MCF 10A (cell line): Measurements from ENCODE around the gene SRSF2. TPM values are rescaled to one million over a fixed set of nuclear protein-coding genes. Genes with fewer than 3 reads are reported as not detected.
"Not testable (repeated sequence)": the region's sequence is repeated elsewhere in the genome, so short reads cannot be mapped to it uniquely, and the experiment has no call there.

Experiments
- BruUV-seq: library from RNA; stranded (reverse); fragments of 400-500 nt; replicated peaks from 2 replicates; lab custom pipeline; 2021; lab: Mats Ljungman, UMichigan
- CTCF ChIA-PET: fragments of 300-600 bp; sonication (Branson Sonifier 250); formaldehyde crosslinking; extraction: SDS; loops from one replicate; lab custom pipeline; 2021; ENCODE audit warnings: antibody characterized with exemption, inconsistent platforms; lab: Yijun Ruan, JAX
- POLR2A ChIA-PET: fragments of 300-600, 350-650 bp; sonication (Branson Sonifier 250); formaldehyde crosslinking; extraction: SDS; loops from one replicate; lab custom pipeline; 2020; ENCODE audit warnings: antibody characterized with exemption, inconsistent platforms; lab: Yijun Ruan, JAX
- DNase-seq: peaks from one replicate; pipeline ENCODE4 v3.0.0-alpha.2; 2018; ENCODE audit not compliant: unreplicated experiment
- H3K27ac Mint-ChIP-seq: one replicate; pipeline ENCODE4 v1.8.0; 2022; ENCODE audit warnings: mild to moderate bottlenecking, low read depth, mixed read lengths; ENCODE audit not compliant: unreplicated experiment
- H3K27me3 Mint-ChIP-seq: one replicate; pipeline ENCODE4 v1.8.0; 2022; ENCODE audit warnings: mixed read lengths; ENCODE audit not compliant: insufficient read depth, unreplicated experiment
- H3K36me3 Mint-ChIP-seq: one replicate; pipeline ENCODE4 v1.8.0; 2022; ENCODE audit warnings: mild to moderate bottlenecking, moderate library complexity, mixed read lengths; ENCODE audit not compliant: insufficient read depth, unreplicated experiment
- H3K4me1 Mint-ChIP-seq: one replicate; pipeline ENCODE4 v1.8.0; 2022; ENCODE audit warnings: mixed read lengths; ENCODE audit not compliant: insufficient read depth, unreplicated experiment
- H3K4me3 Mint-ChIP-seq: one replicate; pipeline ENCODE4 v1.8.0; 2022; ENCODE audit warnings: mild to moderate bottlenecking, moderate library complexity, mixed read lengths; ENCODE audit not compliant: unreplicated experiment
- H3K9me3 Mint-ChIP-seq: one replicate; pipeline ENCODE4 v1.8.0; 2022; ENCODE audit warnings: mixed read lengths; ENCODE audit not compliant: unreplicated experiment
- CTCF ChIP-seq: fragments of 200-600 bp; IDR thresholded peaks from one replicate; pipeline ENCODE4 v1.8.0; 2022; ENCODE audit warnings: antibody characterized with exemption, mild to moderate bottlenecking; ENCODE audit not compliant: unreplicated experiment
- intact Hi-C: fragments of 100-400 bp; cut with micrococcal nuclease; formaldehyde crosslinking; loops from 2 replicates; pipeline ENCODE4 v1.14.1; 2022
- total RNA-seq: library from RNA; stranded (reverse); gene quantifications from 2 replicates; pipeline ENCODE4 v1.2.3, GENCODE V29; 2022

The SRSF2 gene
- total RNA-seq, 1 experiment from 2014 or later = 168 TPM

- Mint-ChIP-seq H3K4me1 (peaks cover 5% of the 10 kb centered on the region), H3K27ac (no peak overlapping the region), H3K36me3 (peaks cover 16% of the 10 kb centered on the region), H3K9me3 (no peaks in the 10 kb centered on the region), H3K27me3 (no peaks in the 10 kb centered on the region), H3K4me3 (no peak overlapping the region)
- CTCF ChIA-PET = no interaction called here
- no peak for DNase-seq
- no peak for TF ChIP-seq CTCF
- POLR2A ChIA-PET = no interaction called here
- BruUV-seq = no TSS peak
- intact Hi-C loops = no loop called here
Measured at GRCh38 chr17:76751416-76751993, 14.4 kb upstream of the SRSF2 start.

GRCh38 chr17:76748657-76749056 is 11.5 kb upstream of the SRSF2 start:
- peaks cover 35% of the 10 kb centered on the region for H3K36me3 Mint-ChIP-seq
- CTCF ChIA-PET = interaction anchor here (0.7 to 1.1 kb wide), 2 partner anchors 11 to 114 kb away, joined by 3 to 5 read pairs; partner anchors contain the start of gene MFSD11

GRCh38 chr17:76747716-76748363 is 10.7 kb upstream of the SRSF2 start:
- peaks cover 35% of the 10 kb centered on the region for H3K36me3 Mint-ChIP-seq
- no peak overlapping the region for H3K27ac Mint-ChIP-seq
- no peaks in the 10 kb centered on the region for H3K27me3 Mint-ChIP-seq
- H3K9me3 Mint-ChIP-seq = peaks cover 7% of the 10 kb centered on the region
- no TSS peak for BruUV-seq
- TF ChIP-seq CTCF = no peak
- CTCF ChIA-PET = interaction anchor here (0.6 to 1.1 kb wide), 2 partner anchors 10 to 30 kb away, joined by 3 to 5 read pairs; partner anchors contain the start of gene MFSD11
- POLR2A ChIA-PET = interaction anchor here (0.9 to 3.0 kb wide), 3 partner anchors 9 to 15 kb away, joined by 3 to 26 read pairs (median 4); partner anchors contain the start of genes MFSD11 and SRSF2
- no peaks in the 10 kb centered on the region for H3K4me1 Mint-ChIP-seq
- intact Hi-C loops = no loop called here
- DNase-seq = no peak
- H3K4me3 Mint-ChIP-seq = no peak overlapping the region

More at GRCh38 chr17:76748657-76749056, 11.5 kb upstream of the SRSF2 start:
- H3K27ac Mint-ChIP-seq = no peak overlapping the region
- H3K27me3 Mint-ChIP-seq = no peaks in the 10 kb centered on the region
- intact Hi-C loops = no loop called here
- H3K4me3 Mint-ChIP-seq = no peak overlapping the region
- no TSS peak for BruUV-seq
- POLR2A ChIA-PET = interaction anchor here (0.7 to 3.0 kb wide), 4 partner anchors 10 to 407 kb away, joined by 3 to 26 read pairs (median 4); partner anchors contain the start of genes MFSD11 and SRSF2
- H3K9me3 Mint-ChIP-seq = peaks cover 7% of the 10 kb centered on the region
- no peak for TF ChIP-seq CTCF
- no peak for DNase-seq
- no peaks in the 10 kb centered on the region for H3K4me1 Mint-ChIP-seq

- DNase-seq, intact Hi-C loops, BruUV-seq, CTCF ChIA-PET, H3K4me3 Mint-ChIP-seq, H3K9me3 Mint-ChIP-seq, H3K27ac Mint-ChIP-seq, H3K4me1 Mint-ChIP-seq, H3K27me3 Mint-ChIP-seq: not testable (repeated sequence)
- POLR2A ChIA-PET = interaction anchor here (0.7 to 0.8 kb wide), 2 partner anchors 9 to 10 kb away, joined by 3 read pairs; no protein-coding TSS in a partner anchor
- peaks cover 47% of the 10 kb centered on the region for H3K36me3 Mint-ChIP-seq
Measured at GRCh38 chr17:76745785-76746184, 8.7 kb upstream of the SRSF2 start.
